ENCODE results near the gene SPARCL1.

GRCh38 chr4:87444741-87445140, 84.4 kb downstream of the SPARCL1 start:
- TF ChIP-seq ATF3 (CRISPR knock-in tag; conservative IDR thresholded peaks at IDR 0.05) (no peak), AR (CRISPR knock-in tag; IDR thresholded peaks at IDR 0.05) (no peak), CREB1 (CRISPR knock-in tag; IDR thresholded peaks at IDR 0.05) (no peak), CTCF (IDR thresholded peaks at IDR 0.05) (no peak), ZBTB43 (CRISPR knock-in tag; IDR thresholded peaks at IDR 0.05) (no peak), GABPB1 (CRISPR knock-in tag; IDR thresholded peaks at IDR 0.05) (no peak), PRDM15 (CRISPR knock-in tag; IDR thresholded peaks at IDR 0.05) (no peak), ERG (CRISPR knock-in tag; IDR thresholded peaks at IDR 0.05) (no peak), NR2C2 (CRISPR knock-in tag; IDR thresholded peaks at IDR 0.05) (no peak), IRF1 (CRISPR knock-in tag; IDR thresholded peaks at IDR 0.05) (no peak), ZNF423 (CRISPR knock-in tag; IDR thresholded peaks at IDR 0.05) (no peak), SMAD3 (CRISPR knock-in tag; IDR thresholded peaks at IDR 0.05; ENCODE audit: borderline replicate concordance) (no peak), ZNF263 (CRISPR knock-in tag; IDR thresholded peaks at IDR 0.05; ENCODE audit: low read depth) (no peak), IRF2 (CRISPR knock-in tag; IDR thresholded peaks at IDR 0.05; ENCODE audit: borderline replicate concordance, low read depth) (no peak)
